GM19467 (cell line): ENCODE measurements around the gene FAM20B.
"Not testable (repeated sequence)": the region's sequence is repeated elsewhere in the genome, so short reads cannot be mapped to it uniquely, and the experiment has no call there.

Experiments used
- ATAC-seq: cut with Tn5 transposase; IDR thresholded peaks from one replicate; pipeline ENCODE4 v1.9.1; 2021; ENCODE audit warnings: mild to moderate bottlenecking, moderate library complexity; ENCODE audit not compliant: unreplicated experiment

The FAM20B gene

DNA sequence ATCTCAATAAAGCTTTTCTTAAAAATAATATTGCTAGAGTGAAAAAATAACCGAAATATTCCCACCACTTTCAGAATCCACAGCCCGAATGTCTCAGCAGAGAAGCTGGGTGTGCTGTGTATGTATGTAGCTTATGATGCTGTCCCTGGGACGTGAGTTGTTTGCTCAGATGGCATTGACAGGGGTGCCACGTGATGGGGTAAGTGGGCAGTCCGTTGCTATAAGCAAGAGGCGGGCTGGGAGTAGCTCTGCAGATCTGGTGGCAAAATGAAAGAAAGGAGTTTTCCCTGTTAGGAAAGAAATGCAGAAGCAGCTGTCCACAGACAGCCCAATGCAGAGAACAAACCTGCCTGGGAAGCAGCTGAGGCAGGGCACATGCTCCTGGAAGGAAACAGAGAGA, 3.8 kb upstream of the FAM20B start:
- no peak for ATAC-seq

DNA sequence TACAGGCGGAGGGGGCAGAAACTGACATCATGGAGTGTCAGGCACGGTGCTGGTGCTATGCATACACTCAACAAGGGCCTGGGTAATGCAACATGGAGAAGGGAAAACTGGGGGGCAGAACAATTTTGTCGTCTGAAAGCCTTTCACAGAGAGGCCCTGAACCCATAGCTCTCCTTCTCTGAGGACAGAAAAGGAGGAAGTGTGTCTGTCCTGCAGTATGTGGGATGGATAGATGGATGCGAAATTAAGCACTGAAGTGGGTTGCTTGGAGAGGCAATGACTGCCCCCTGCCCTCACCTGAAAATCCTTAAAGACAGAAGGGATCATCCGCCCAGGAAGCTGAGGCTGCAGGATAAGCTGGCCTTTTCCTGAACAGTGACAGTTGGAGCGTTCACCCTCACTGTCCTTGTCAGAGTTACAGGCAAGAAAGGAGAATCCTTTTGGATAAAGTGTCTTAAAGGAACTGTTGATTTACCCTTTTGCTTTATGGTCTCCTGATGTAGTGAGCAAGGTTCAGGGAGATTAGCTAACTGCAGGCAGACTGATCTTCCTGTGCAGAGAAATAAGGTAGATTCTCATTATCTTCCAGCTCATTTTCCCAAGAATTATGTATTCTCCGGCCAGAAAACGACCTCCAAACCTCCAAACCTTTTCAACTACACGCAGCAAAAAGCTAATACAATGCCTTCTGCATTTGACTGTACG, 1.6 kb upstream of the FAM20B start:
- ATAC-seq, result no peak

DNA sequence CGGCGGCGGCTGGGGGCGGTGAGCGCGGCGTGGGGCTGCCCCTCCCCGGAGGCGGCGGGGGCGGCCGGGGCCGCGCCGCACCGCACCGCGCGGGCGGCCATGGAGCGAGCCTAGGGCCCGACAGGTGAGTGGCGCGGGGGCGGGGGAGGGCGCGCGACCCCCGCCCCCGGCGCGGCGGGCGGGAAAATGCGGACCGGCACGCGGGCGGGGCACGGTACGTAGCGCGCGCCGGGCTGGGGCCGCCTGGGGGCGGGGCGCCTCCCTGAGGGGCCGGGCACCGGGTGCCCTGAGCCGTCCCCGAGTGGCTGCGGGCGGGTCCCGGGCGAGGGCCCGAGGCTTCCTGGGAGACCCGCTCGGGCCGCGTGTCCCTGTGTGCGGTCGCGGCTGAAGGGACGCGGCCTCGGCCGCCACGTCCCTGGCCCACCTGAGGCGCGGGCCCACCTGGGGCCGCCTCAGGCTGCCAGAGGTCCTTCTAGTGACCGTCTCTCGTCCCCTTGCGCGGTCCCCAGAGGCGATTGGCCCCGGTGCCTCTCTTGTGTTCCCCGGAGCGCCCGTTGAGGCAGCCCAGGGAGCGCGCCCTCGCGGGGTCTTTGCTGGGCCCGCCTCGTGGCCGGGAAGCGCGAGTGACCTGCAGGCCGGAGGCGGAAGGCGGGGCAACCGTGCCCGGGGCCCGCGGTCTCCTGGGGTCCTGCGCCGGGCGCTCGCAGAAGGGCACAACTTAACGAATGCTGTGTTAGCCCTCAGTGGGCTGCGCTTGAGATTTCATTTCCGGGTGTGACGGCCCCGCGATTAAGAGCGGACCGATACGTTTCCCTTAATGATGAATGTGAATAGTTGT, 500 bp downstream of the FAM20B start:
- ATAC-seq, result peak; percentile 72

DNA sequence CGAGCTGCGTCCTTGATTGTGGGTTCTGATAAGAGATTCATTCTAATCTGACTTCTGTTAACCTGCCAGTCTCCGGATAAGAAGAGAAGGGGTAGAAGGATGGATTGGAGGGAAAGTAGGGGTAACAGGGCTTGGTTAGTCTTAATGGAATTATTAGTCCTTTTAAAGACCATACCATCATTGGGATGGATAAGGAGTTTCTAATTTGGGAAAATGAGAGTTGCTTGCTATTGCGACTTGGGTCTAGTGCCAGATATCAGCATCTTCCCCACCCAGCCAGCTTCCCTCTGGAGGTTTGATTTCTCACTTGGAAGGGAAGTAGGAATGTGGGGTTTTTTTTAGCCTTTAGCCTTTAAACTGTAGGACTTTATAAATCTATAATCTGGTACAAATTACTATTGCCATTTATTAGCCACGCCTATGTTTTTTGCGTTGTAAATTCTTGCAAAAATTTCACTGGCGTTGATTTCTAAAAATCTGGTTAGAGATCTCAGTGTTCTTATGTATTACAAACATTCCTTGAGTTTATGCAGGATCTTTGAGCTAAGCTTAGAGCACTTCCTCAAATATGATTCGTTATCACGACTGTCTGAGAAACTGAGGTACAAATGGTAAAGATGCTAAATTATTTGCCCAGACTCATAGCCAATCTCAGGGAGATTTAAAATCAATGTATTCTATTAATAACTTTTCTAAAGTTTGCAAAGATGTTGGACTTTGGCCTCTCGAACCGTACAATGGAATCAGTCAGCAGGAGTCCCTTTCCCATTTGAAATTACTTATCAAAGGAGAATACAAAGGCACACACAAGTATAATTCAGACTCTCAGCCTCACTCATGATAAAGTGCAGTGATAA, 1.3 kb downstream of the FAM20B start:
- ATAC-seq, result no peak

DNA sequence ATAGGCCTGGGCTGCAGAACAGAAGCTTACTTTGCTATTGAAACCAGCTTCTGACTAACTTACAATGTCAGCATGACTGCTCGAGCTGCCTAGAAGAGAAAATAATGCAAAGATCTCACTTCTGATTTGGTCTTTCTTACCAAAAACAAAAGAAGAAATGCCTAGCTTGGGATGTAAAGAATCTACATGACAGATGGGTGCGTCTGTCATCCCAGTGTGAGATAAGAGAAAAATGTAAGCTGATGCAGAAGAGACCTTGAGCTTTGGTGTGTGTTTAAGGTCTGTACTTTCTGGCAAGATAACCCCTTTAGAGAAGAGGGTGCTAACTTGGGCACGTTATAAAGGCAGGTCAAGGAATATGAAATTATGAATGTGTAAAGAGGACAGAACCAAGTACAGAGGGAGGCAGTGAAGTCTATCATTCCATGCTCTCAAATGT, 3.6 kb downstream of the FAM20B start:
- no peak for ATAC-seq

DNA sequence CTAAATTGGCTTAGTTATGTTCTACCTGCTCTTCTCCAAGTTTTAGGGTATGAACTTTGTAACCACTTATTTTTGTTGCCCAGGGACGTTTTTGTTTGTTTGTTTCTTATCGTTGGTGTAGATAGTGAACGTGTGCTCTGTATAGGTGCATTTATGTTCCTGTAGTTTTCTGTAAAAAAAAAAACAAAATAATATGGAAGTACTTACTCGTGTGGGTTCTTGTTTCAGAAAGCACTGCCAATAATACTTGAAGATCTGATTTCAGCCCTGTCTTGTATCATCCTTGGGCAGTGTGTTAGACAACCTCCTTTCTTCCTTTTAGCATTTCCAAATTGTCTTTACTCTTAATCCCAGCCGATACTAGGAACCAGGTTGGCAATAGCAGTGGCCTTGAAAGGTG, 4.4 kb downstream of the FAM20B start:
- ATAC-seq, result no peak

DNA sequence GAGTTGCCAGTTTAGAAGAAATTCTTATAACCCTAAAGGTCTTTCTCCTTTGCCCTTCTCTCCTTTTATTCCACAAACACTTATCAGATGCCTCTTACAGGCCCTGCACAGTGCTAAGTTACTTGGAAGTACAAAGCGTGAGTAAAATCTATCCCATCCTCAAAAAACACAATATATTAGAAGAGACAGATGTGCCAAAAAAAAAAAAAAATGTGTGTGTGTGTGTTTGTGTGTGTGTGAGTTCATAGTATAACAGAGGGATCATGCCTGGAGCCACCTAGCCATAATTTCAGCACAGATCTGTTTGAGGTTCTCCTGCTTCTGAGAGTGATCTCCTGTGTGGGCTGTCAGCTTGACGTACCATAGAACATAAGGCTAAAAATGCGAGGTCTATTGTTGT, 5.0 kb downstream of the FAM20B start:
- ATAC-seq, result no peak

DNA sequence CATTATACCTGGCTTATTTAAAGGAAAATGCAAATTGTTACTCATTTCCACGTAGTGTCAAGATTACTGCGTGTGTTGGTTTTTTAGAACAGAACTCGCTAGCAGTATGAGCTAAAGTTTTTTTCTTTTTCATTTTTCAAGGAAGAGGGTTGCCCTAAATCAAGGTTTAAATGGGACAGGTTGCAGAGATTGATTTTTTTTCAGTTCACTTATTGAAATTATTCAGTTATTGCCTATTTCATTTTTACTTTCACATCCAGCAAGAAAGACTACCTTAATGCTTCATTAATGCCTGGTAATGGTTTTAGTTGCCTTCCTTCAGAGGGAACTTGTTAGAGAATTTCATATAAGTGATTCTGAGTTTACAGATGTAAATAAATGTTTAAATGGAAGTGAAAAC, 5.6 kb downstream of the FAM20B start:
- no peak for ATAC-seq

DNA sequence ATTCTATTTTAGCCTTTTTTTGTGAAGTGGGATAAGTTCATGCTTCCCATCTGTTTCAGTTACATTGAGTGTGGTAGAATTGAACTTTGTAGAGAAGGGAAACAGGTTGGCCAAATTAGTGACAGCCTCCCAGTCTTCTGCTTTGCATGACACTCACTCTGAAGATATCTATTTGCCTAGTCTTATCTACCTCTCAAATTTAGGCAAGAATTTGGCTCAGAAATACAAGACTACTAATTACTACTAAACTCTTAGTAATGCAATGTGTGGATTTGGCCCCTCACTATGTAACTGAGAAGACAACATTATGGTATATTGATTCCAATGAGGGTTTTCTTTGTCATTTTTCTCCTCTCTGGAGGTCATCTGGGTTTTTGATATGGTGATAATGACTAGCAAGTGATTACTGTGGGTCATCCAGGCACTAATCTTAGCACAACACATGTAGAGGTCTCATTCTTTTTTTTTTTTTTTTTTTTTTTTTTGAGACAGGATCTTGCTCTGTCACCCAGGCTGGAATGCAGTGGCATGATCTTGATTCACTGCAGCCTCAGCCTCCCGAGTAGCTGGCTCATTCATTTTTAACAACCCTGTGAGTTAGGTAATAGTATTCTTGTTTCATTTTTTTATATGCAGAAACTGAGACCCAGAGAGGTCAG, 6.3 kb downstream of the FAM20B start:
- ATAC-seq, result no peak

DNA sequence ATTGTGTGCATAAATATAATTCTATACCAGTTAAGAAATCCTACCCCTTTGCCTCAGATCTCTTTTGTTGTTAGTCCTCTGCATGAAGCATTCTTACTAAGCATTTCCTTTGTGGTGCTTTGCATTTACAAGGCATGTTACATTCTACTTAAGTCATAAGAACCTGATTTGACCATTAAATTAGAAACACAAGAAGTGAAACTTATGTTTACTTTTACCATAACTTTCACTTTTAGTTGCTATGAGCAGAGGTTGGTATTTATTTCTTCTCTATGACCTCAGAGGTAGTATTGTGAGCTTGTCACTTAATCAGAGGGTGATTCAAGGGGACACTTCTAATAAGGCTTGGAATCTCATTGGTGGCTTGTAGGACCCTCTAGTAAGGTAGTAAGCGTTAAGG, 9.0 kb downstream of the FAM20B start:
- ATAC-seq, result peak; percentile 65

DNA sequence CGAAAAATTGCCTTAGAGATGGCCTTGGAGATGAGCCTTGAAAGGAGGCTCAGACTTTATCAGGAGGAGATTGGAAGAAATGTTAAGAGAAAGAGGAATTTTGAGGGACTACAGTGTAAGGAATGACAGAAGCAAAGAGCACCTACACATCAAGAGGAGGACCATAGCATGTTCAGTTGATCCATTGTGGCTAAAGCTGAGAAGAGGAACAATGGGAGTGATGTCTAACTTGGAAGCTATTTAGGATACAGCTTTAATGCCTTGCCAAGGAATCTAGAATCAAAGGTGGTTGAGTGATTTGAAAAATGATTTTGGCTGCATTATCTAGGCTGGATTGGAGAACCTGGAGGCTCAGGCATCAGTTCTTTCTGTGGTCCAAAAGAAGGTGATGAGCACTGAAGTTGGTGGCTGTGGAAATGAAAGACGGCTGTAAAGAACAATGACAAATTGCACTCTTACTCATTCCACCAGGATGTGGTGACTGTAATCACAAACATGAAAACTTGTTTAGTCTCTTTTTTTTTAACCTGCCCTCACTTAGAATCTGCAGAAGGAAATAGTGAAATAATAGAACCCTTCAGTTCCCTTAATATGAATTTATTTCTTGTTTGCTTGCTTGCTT, 11.3 kb downstream of the FAM20B start:
- no peak for ATAC-seq

DNA sequence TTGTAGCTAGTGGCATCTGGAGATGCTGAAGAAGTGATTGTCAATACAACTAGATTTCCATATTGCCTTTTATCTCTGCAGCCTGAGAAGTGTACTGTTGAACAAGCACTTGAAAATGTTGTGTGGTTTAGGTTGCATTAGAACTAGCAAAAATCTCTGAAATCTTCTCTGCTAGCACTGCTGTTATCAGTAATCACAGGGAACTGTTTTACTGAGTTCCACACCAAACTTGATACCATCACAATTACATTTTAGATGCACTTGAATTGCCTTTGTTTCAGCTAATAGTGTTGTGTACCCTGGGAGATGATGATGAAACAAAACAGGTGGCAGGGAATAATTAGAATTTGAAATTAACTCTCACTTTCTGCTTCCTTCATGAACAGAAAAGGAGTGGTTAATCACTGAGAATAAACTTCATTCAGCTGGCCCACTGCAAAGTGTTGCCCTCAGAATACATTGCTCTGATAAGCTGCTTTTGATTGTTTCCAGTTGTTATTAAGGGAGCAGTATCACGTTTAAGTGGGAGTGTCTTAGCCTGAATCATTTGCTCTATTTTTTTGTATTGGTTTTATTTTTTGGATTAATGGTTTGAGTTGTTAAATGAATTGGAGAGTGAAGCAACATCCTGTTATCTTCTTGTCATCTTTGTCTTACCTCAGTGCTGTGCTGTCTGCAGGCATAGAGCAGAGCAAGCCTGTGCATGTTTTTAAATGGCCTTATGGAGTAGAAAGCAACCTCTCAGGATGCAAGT, 13.0 kb downstream of the FAM20B start:
- ATAC-seq, result no peak

DNA sequence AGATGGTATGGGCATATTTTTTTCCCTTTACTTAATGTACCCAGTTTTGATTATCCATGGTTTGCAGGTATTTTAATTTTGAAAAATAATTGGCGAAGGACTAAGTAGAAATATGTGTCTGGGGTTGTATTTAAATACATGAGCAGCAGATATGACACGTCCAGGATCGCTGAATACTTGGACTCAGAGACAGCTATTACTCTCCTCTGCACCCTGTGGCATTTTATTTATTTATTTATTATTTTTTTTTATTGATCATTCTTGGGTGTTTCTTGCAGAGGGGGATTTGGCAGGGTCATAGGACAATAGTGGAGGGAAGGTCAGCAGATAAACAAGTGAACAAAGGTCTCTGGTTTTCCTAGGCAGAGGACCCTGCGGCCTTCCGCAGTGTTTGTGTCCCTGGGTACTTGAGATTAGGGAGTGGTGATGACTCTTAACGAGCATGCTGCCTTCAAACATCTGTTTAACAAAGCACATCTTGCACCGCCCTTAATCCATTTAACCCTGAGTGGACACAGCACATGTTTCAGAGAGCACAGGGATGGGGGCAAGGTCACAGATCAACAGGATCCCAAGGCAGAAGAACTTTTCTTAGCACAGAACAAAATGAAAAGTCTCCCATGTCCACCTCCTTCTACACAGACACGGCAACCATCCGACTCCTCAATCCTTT, 13.9 kb downstream of the FAM20B start:
- not testable (repeated sequence) for ATAC-seq

DNA sequence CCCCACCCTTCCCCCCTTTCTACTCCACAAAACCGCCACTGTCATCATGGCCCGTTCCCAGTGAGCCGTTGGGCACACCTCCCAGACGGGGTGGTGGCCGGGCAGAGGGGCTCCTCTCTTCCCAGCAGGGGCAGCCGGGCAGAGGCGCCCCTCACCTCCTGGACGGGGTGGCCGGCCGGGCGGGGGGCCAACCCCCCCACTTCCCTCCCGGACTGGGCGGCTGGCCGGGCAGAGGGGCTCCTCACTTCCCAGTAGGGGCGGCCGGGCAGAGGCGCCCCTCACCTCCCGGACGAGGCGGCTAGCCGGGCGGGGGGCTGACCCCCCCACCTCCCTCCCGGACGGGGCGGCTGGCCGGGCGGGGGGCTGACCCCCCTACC, 14.5 kb downstream of the FAM20B start:
- not testable (repeated sequence) for ATAC-seq

DNA sequence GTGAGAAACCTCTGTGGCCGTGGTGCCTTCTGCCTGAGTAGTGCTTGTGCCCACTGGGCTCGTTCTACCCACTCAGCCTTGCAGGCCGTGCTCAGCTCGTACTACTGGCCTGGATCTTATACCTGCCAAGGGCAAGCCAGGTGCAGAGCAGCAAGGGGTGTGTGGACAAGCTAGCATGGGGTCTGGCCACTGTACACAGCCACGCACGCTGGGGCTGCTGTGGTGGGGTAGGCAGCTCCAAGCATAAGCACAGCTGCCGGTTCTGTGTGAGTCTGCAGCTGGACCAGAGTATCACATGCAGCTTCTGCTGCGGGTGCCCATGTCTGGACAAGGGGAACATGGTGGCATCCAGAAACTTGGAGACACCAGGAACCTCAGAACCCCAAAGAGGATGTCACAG, 16.4 kb downstream of the FAM20B start:
- ATAC-seq, result no peak

DNA sequence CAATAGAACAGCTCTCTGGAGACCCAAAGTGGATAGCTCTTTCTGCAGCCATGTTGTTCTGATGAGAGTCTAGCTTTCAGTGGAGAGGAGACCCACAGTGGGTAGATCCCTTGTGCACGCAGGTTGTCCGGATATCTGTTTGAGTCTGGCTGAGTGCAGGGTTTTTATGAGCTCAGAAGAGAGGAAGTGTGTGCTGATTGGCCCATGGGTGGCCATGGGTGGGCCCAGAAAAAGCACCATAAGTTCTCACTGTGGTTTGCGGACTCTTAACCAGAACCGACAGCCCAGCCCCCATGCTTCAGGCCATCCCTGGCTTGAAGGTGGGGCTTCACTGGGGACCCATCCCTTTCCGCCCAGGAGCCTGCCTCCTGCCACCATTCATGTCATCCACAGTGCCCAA, 17.0 kb downstream of the FAM20B start:
- ATAC-seq, result no peak

DNA sequence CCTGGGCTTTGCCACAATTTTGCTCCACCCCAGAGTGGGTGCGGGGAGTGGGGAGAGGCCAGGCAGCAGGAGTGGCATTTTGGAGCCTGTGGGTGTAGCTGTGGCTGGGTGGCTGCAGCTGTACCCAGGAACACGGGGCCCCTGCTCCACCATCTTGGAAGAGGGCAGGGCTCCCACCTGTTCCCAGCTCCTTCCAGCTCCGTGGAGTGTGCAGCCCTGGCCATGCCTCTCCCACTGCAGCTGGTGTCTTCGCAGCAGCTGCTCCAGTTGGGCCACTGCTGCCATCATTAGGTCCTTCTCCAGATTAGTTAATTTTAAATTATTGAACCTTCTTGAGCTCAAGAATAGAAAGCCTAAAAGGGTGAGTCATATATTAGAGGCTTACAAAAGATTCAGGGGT, 17.6 kb downstream of the FAM20B start:
- ATAC-seq, result no peak

DNA sequence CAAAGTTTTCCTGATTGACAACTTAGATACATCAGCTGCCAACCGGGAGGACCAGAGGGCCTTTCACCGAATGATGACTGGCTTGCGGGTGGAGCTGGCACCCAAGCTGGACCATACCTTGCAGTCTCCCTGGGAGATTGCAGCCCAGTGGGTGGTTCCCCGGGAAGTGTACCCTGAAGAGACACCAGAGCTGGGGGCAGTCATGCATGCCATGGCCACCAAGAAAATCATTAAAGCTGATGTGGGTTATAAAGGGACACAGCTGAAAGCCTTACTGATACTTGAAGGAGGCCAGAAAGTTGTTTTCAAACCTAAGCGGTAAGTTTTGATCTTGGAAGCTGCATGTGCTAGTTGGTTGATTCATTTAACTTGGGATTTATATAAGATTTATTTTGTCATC, 18.2 kb downstream of the FAM20B start:
- no peak for ATAC-seq
